ENCODE data around the gene CIITA. TPM values are rescaled to one million over a fixed set of nuclear protein-coding genes. Genes with fewer than 3 reads are reported as not detected.

CIITA gene
- total RNA-seq, 1 experiment from 2014 or later = not detected

- Histone ChIP-seq H3K14ac (ENCODE audit: insufficient read depth, low read length) (no peak overlapping the region), H3K27me3 (ENCODE audit: insufficient read depth, low read length) (no peaks in the 10 kb centered on the region), H3K4ac (ENCODE audit: low read depth, low read length) (no peak overlapping the region), H3K56ac (ENCODE audit: insufficient read length, low read depth, low read length) (no peak overlapping the region), H3K9me3 (ENCODE audit: control insufficient read depth, low read depth, low read length) (no peaks in the 10 kb centered on the region), H2AK5ac (ENCODE audit: insufficient read length, low read length) (no peak overlapping the region), H3K79me1 (ENCODE audit: insufficient read depth, low read depth, low read length, poor library complexity, severe bottlenecking) (no peaks in the 10 kb centered on the region), H3K4me1 (ENCODE audit: insufficient read depth, low read length) (no peaks in the 10 kb centered on the region), H3K9ac (ENCODE audit: extremely low read depth, insufficient read length, low read length) (no peak overlapping the region), H2BK5ac (ENCODE audit: insufficient read length, low read length) (no peak overlapping the region), H4K91ac (ENCODE audit: insufficient read length, low read depth, low read length) (no peak overlapping the region), H2BK20ac (ENCODE audit: low read depth, low read length, poor library complexity, severe bottlenecking) (no peak overlapping the region), H3K4me2 (ENCODE audit: insufficient read depth, insufficient read length, low read length) (no peak overlapping the region), H3K23ac (ENCODE audit: insufficient read length, low read depth, low read length) (no peak overlapping the region), H3T11ph (ENCODE audit: low read length) (no peak overlapping the region), H4K20me1 (ENCODE audit: control insufficient read depth, insufficient read depth, insufficient read length) (no peaks in the 10 kb centered on the region), H3K23me2 (ENCODE audit: insufficient read length, low read depth, low read length, poor library complexity, severe bottlenecking) (no peaks in the 10 kb centered on the region), H3K79me2 (ENCODE audit: insufficient read depth, low read length) (no peaks in the 10 kb centered on the region), H4K5ac (ENCODE audit: insufficient read length, low read depth, low read length) (no peak overlapping the region), H2AFZ (ENCODE audit: low read length) (no peak overlapping the region), H2BK12ac (ENCODE audit: insufficient read length, low read depth, low read length) (no peak overlapping the region), H2BK120ac (ENCODE audit: low read depth, low read length, poor library complexity, severe bottlenecking) (no peak overlapping the region), H3K27ac (ENCODE audit: insufficient read length, low read depth, low read length) (no peak overlapping the region), H4K8ac (replicated peaks; ENCODE audit: insufficient read length, low read depth, low read length) (no peak overlapping the region), H2BK15ac (ENCODE audit: low read depth, low read length) (no peak overlapping the region), H3K18ac (ENCODE audit: insufficient read length, low read depth, low read length) (no peak overlapping the region)
- no peak for TF ChIP-seq CTCF (conservative IDR thresholded peaks at IDR 0.05)
- H3K4me3 Mint-ChIP-seq = no peak overlapping the region
- no peaks in the 10 kb centered on the region for H3K27me3 Mint-ChIP-seq (ENCODE audit: low read depth)
- H3K9me3 Mint-ChIP-seq = no peaks in the 10 kb centered on the region
- peak overlapping the region in 2 of 3 experiments; percentile 64 to 65; a peak in 3 of 7 replicates for H3K27ac Mint-ChIP-seq
- no peak for DNase-seq
- WGBS (ENCODE audit: extremely low coverage, insufficient read length, low lambda C conversion rate) = no CpG with 5 or more reads among the region's 14 CpGs
- peaks cover 0 to 11% (median 0%) of the 10 kb centered on the region in 3 experiments; a peak in 2 of 7 replicates for H3K36me3 Mint-ChIP-seq (ENCODE audit: insufficient read depth in 1 of 3, low read depth in 3 of 3)
- peaks cover 9 to 29% of the 10 kb centered on the region in 2 experiments for H3K4me1 Mint-ChIP-seq
Observed at GRCh38 chr16:10978871-10979446, 102.0 kb downstream of the CIITA start.
